Gastrocnemius medialis (tissue), 4 donors: ENCODE results near the gene ACADL.

Experiments
- CTCF ChIP-seq, 5 experiments: fragments of 450-650 bp in 3 of 5; fragments of 200-600 bp in 2 of 5; sonication (generic) in 2 of 5; IDR thresholded peaks in 4 of 5; conservative IDR thresholded peaks in 1 of 5; 1 replicate in 4 of 5; 2 replicates in 1 of 5; pipeline ENCODE4 v1.5.1; 2016 to 2019; ENCODE audit warnings: antibody characterized with exemption in 5 of 5, mild to moderate bottlenecking in 3 of 5, moderate library complexity in 3 of 5
- POLR2A ChIP-seq, 2 donors: fragments of 450-650 bp; IDR thresholded peaks; one replicate each; pipeline ENCODE4 v1.6.1; 2017; ENCODE audit warnings: antibody characterized with exemption in 2 of 2, mild to moderate bottlenecking in 2 of 2, moderate library complexity in 2 of 2

GRCh38 chr2:210199186-210199765 is 26.0 kb downstream of the ACADL start:
- TF ChIP-seq POLR2A (IDR thresholded peaks at IDR 0.05) = no peak
- peak; percentile 35 to 79 (median 67) for TF ChIP-seq CTCF (IDR thresholded peaks at IDR 0.05 in 4 of 5, conservative IDR thresholded peaks at IDR 0.05 in 1 of 5)
